Stimulated activated CD8-positive, alpha-beta memory T cell treated with anti-CD3 and anti-CD28 coated beads, Interleukin-12 subunit alpha, Interleukin-12 subunit beta, amount 100 ng/mL, for 4 hours (primary cell): Measurements from ENCODE around the gene CDH4.

Source experiments
- DNase-seq: peaks from one replicate; pipeline ENCODE4 v3.0.0-alpha.2; 2020; ENCODE audit warnings: low read depth

Gene CDH4

DNA sequence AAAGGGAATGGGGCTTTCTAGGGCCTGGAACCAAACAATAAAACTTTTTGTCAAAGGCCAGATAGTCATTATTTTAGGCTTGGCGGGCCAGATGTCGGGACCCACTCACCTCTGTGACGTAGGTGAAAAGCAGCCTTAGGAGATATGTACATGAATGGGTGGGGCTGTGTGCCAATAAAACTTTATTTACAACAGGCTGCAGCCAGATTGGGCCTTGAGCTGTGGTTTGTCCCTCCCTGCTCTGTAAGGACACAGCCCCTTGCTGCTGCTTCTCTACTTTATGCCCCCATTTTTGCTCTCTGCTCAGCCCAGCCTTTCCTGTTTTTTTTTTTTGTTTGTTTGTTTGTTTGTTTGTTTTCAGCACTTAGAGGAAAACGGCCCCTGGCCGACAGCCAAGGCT is 32.7 kb downstream of the CDH4 start:
- DNase-seq: no peak

DNA sequence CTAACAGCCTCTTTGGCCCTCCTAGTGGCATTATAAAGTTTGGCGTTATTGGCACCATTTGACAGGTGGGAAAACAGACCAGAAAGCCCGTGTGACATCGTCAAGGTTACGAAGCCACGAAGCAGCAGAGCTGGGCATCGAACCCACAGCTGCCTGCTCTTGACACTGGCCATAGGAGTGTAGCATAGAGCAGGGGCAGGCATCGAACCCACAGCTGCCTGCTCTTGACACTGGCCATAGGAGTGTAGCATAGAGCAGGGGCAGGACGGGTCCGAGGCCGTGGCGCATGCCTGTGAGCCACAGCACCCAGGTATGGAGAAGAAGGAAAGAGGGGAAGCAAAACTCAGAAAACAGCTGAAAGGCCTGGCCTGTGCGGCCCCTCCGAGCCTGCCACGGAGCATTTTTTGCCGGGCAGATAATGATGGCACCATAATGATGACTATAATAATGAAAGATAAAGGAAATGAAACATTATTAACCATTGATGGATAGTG is 33.1 kb downstream of the CDH4 start:
- DNase-seq: no peak

DNA sequence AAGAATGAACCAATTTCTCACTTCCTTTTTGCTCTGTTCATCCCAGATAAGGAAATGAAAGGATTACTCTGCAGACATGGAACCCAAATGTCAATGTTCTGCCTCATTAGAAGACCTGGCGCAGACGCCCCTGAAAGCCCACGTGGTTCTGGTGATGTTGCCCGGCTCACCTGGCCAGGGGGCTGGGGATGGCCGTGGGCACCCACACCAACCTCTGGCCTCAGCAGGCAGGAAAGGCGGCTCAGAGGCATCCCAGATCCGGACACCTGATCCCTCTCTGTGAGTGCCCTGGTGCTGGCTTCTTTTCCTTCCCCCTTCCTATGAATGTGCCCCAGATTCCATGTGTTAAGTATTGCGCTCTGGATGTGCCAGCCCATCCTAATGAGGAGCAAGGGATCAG is 33.6 kb downstream of the CDH4 start:
- DNase-seq: no peak

DNA sequence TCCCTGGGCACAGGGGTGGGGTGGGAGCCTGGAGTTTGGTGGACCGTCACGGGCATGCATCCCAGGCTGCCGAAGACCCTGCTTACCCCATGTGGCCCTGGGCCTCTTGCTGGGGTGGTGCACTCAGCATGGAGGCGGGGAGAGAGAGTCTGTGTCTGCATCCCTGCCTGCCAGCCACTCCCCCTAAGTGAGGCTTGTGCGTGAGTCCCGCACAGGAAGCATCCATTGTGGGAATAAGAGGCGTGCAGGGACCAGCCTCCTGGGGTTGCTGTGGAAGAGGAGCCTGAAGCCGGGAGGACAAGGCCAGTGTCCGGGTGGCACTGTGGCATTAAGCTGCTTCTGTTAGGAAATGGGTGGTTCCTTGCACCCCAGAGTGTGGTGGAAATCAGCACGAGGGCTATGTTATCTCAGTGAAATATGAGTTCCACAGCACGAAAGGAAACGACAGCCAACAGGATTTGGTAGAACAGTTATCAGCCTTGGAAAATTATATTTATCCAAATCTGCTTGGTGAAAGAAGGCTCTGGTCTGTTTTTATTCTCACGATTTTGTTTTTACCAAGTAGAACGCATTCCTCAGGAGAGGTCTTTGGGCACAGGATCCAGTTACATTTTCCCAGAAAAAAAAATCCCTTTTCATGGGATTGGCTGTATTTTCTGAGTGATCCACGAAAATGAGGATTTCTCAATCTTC is 35.7 kb downstream of the CDH4 start:
- no peak for DNase-seq

- DNase-seq: no peak
Observed at GRCh38 chr20:61288331-61288784, 36.3 kb downstream of the CDH4 start.

GRCh38 chr20:61289166-61289565 is 37.1 kb downstream of the CDH4 start:
- DNase-seq: no peak

DNA sequence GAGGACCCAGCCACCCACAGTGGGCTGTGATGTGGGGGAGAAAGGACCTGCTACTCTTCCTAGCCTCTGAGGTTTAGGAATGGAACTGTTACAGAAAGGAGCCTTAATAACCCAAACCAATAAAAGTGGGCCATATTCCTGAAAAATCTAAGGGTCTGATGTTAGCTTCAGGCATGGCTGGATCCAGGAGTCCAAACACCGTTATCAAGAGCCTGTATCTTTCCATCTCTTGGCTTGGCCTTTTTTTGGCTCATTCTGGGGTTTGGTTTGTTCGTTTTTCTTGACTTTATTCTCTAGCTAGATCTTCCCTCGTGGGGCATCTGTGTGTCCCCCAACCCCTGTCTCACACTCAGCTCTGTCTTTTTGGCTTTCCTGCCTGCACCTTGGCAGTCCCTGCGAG is 38.7 kb downstream of the CDH4 start:
- DNase-seq: no peak

DNA sequence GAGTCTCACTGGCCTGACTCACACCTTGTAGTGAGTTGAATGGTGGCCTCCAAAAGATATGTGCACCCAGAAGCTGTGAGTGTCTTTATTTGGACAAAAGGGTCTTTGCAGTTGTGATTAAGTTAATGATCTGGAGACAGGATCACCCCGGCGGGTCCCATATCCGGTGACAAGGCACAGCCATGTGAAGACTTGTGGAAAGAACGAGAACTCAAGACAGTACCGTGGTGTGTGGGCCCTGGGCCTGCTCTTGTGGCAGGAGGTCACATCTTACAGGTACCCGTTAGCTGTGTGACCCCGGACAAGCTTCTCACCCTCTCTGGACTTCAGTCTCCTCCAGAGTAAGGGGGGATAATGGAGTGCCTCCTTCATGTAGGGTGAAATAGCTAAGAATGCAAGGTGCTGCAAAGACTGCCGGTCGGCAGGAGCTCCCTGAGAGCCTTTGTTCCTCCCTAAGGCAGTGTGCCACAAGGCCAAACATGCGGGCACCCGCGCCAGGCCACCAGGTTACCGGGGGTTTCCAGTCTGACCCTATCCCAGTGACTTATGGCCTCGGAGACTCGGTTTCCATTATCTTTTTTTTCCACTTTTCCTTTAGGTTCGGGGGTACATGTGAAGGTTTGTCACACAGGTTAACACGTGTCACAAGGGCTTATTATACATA is 39.2 kb downstream of the CDH4 start:
- no peak for DNase-seq

DNA sequence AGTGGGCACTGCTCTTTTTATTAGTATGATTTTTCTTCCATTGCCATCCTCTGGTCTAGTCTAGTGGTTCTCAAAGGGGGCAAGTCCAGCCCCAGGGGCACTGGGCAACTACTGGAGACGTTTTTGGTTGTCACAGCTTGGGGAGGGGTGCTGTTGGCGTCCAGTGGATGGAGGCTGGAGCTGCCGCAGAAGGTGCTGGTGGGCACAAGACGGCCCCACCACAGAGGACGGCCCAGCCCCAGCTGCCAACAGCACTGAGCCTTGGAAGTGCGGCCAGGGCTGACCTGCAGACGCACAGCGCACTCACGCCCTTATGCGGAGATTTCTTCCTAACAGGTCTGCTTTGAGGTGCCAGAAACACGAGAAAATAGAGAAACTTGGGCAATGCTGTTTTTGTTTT is 40.3 kb downstream of the CDH4 start:
- DNase-seq: no peak

- no peak for DNase-seq
Observed at GRCh38 chr20:61292821-61293612, 41.0 kb downstream of the CDH4 start.

DNA sequence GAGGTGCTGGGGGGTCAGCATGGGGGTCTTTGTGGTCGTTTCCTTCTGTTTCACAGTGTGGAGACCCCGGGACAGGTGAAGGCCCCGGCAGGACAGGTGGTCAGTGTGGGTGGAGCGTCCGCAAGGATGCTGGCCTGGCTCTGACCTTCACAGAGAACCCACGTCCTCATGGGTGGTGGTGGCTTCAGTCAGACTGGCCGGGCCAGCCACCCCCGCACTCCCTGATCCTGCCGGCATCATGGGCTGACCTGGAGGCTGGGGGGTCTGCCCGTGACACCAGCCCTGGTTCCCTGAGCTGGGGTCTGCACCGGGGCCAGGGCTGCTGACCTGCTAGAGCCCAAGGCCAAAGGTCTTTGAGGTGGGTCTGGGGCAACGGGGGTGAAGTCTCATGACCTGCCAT is 41.9 kb downstream of the CDH4 start:
- no peak for DNase-seq

- DNase-seq: no peak
Observed at GRCh38 chr20:61295249-61295648, 43.2 kb downstream of the CDH4 start.

GRCh38 chr20:61295682-61296628 is 43.9 kb downstream of the CDH4 start:
- no peak for DNase-seq

DNA sequence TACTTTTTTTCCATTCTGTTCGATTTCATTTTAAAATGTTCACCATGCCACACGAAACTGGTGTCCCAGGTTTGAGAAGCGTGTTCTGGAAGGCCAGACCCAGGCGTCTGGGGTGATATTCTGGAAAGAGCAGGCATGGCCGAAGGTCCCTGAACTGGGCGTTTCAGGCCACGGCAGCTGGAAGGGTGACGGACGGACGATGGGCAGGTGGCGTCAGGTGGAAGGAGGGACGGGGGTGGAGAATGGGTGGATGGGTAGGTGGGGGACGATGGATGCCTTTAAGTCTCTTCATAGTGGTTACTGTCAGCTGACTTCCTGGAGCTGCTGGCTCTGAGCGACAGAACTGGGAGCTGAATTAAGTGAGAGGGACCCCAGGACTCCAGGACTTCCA is 44.6 kb downstream of the CDH4 start:
- no peak for DNase-seq

DNA sequence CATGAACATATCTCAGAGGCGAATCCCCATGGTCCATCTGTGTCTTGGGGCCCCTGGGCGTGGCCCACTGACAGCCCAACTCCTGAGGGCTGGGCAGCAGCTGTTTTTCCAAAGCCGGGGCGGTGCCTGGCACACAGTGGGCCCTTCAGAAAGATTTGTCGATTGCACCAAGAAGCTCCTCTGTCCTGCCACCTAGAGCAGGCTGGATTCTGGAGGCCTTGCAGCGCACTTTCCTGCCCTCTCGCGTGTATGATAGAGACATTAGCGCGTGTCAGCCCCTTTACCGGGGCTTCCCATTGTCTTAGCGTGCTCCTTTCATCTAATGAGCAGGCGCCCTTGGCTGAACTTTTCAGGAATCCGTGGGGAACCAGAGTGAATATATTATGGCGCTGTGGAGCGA is 45.4 kb downstream of the CDH4 start:
- no peak for DNase-seq

GRCh38 chr20:61297986-61298385 is 45.9 kb downstream of the CDH4 start:
- no peak for DNase-seq

GRCh38 chr20:61298661-61299060 is 46.6 kb downstream of the CDH4 start:
- no peak for DNase-seq

DNA sequence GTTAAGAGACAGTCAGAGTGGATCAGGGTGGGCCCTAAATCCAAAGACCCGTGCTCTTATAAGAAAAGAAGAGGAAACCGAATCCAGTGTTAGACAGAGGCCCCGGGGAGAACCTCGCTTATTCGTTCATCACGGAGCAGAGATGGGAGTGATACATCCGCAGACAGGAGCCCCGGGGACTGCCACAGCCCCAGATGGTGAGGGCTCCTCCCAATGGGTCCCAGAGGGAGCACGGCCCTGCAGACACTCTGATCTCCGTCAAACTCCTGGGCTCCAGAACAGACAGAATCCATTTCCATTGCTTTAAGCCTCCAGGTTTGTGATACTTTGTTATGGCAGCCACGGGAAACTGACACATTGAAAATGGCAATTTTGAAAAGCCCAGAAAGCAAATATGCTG is 47.0 kb downstream of the CDH4 start:
- DNase-seq: no peak

DNA sequence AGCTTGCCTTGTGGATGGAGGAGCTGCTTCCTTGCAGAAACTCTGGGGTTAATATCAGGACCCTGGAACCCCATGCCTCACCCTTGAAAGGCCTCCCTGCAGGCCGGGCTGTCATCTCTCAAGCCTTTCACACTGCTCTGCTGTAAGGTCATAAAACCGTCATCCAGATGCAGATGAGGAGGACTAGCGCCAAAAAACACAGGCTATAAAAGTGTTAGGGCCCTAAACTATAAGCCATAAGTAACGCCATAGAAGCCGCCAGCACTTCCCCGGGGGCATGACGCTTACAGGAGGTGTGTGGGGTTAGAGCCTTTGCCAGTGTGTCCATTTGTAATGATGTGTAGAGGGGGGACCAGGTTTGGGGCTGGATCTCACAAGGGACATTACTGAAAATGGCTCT is 47.6 kb downstream of the CDH4 start:
- no peak for DNase-seq

- DNase-seq: no peak
Observed at GRCh38 chr20:61300293-61300692, 48.2 kb downstream of the CDH4 start.

- no peak for DNase-seq
Observed at GRCh38 chr20:61300709-61301108, 48.6 kb downstream of the CDH4 start.
